Activated T-helper 9 cell treated with anti-CD3 and anti-CD28 coated beads, Interleukin-2, amount 50 U/mL, for 16 hours (primary cell): ENCODE results near the gene SCYGR6.

ENCODE experiments used
- DNase-seq: peaks from one replicate; pipeline ENCODE4 v3.0.0-alpha.2; 2020; ENCODE audit warnings: low read depth

The SCYGR6 gene

DNA sequence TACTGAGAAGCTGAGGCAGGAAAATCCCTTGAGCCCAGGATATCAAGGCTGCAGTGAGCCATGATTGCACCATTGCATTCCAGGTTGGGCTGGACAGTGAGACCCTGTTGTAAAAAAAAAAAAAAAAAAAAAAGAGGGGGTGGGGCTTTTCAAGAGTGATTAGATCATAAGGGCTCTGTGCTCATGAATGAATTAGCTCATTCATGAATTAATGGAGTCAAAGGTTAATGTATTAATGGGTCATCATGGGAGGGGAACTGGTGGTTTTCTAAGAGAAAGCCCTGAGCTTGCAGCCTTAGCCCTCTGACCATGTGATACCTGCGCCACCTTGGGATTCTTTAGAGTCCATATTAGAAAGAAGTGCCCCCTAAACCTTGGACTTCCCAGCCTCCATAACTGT lies 11.3 kb downstream of the SCYGR6 start:
- no peak for DNase-seq

DNA sequence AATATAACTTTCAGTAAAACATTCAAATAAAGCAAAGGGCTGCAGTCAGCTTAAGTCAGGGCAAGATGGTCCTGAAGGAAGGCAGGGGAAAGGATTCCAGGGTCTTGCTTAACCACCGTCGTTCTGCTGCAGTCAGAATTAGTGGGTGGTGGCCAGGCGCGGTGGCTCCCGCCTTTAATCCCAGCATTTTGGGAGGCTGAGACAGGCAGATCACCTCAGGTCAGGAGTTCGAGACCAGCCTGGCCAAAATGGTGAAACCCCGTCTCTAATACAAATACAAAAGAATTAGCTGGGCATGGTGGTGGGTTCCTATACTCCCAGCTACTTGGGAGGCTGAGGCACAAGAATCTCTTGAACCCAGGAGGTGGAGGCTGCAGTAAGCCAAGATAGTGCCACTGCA lies 13.6 kb downstream of the SCYGR6 start:
- no peak for DNase-seq

DNA sequence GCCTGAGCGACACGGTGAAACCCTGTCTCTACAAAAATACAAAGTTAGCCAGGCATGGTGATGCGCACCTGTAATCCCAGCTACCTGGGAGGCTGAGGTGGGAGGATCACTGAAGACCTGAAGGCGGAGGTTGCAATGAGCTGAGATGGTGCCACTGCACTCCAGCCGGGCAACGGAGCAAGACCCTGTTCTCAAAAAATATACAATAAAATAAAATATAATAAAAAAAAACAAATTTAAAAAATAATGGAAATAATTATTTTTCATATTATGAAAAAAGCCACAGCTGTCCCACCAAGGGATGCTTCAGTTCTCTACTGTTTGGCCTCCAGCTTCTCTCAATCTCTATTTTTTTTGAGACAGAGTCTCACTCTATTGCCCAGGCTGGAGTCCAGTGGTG lies 17.2 kb downstream of the SCYGR6 start:
- DNase-seq, result no peak

DNA sequence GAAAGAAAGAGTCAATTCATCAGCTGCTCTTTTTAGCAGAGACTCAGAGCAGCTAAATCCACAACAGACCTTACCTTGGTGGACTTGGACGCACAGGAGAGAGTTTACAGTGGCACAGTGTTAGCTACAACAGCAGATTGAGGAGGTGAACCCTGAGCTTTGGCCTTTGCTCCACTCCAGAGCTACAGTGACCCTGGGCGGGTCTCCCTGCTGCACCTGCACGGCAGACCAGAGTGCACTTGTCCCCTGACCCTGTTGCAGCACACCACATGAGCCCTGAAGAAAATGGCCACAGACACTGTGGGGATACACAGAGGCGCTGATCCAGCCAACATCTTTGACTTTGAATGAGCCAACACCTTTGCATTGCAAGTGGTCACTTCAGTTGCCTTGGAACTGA lies 17.7 kb downstream of the SCYGR6 start:
- no peak for DNase-seq

DNA sequence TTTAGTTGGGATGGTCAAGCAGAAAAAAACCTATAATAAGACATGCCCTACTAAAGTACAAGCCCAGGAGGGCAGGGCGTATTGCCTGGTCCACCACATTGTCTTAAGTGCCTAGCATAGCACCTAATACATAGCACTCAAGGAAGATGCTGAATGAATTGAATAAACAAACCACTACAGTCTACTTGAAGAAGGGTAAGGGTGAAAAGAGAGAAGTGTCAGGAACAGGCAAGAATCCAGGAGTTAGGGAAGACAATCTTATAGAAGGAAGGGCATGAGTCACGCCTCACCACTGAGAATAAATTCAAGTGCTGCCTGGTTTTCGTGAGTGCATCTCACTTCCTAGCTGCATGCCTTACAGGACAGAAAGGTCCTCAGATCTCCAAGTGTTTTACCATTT lies 20.6 kb downstream of the SCYGR6 start:
- DNase-seq, result no peak

DNA sequence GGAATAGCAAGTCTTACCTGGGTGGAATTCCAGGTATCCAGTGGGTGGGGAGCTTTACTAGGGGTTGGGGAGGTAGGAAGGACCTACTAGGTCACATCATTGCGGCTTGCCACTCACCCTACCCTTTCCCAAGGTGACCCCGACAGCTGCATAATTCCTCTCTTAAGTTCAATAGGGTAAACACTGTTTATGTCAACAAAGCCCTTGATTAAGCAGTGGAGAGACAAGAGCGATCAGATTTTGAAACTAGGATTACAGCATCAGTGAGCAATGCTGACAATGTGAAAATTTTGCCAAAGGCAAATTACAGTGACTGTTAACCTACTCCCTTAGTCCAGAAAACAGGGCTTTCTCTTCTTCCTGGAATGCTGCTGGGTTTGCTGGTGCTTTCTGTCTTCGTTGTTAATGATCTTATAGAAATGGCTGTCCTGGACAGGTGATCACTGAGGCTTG lies 21.3 kb downstream of the SCYGR6 start:
- no peak for DNase-seq

DNA sequence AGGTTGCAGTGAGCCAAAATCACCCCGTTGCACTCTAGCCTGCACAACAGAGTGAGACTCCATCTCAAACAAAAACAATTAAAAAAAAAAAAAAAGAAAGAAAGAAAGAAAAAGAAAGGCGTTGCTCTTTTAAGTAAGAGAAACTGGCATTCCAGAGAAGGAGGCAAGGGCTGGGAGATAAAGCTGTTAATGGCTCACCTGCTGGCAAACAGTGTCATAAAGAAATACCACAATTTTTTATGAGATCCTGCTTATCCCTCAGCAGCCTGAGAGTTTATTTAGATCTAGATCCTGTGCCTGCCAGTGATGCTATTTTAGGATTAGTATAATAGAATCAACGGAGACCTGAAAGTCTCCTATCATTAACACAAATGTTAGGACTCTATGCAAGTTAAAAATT lies 23.0 kb downstream of the SCYGR6 start:
- no peak for DNase-seq

DNA sequence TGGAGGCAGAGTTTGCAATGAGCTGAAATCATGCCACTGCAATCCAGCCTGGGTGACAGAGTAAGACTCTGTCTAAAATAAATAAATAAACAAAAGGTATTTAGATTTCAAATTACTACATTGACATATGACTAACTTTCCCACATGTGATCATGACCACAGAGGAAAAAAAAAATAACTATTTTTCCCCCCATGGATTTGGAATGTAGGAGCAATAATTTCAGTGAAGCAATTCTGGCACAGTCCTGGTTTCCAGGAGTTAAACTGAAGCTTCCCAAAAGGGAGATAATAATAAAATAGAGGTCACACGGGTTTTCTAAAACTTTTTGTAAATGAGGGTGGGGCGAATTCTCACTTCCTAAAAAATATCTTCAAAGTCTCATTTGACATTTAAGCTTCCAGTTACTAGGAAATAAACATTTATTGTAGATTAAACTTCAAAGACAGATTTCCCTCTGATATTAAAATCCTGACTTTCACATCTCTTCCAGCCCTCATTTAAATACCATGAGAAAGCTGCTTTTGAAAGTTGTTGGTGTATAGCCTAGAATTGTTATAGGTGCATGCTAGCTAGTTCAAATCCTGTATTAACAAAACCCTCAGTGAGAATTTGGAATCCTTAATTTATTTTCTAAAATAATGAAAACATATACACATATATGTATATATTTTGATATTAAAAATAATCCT lies 27.4 kb downstream of the SCYGR6 start:
- DNase-seq, result no peak

DNA sequence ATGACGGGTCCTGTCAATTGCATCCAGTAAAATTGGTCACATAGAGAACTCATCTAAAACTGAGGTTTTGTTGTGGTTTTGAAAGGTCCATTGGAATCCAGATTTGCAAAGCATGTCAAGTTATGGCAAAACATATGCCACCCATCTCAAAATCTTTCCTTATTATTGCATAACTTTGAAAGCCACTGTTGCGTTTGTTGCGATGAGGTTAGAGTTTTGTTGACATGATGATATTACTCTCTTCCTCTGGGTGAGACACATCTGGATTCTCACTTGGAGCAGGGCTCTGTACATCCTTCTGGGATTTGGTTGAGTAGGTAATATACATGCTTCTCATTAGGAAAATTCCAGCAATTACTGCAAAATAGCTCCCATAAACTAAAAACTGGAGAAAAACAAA lies 37.4 kb downstream of the SCYGR6 start:
- DNase-seq, result no peak

DNA sequence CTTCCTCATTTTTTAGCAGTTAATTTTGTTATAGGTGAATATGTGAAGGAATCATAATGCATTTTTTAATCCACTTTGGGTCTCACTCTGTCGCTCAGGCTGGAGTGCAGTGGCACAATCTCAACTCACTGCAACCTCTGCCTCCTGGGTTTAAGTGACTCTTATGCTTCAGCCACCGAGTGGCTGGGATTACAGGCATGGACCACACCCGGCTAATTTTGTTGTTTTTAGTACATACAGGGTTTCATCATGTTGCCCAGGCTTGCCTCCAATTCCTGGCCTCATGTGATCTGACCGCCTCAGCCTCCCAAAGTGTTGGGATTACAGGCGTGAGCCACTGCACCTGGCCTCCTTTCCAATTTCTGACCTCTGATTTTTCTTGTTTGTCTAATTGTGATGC lies 40.3 kb downstream of the SCYGR6 start:
- no peak for DNase-seq

DNA sequence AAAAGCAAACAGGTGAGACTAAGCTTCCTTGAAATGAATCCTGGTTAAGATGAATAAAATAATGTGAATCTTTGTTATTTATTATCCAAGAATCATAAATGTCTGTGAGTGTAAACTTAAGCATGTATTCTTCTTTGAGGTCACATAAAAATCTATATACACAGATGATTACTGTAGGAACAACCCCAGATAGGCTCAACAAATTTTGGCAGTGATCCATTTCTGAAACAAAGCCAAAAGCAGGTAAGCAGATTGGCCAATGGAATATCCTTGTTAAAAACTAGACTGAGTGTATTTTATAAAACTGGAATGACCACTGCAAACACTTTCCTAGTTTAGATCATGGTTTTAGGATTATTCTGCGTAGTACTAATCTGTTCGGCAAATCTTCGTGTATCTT lies 46.6 kb downstream of the SCYGR6 start:
- DNase-seq, result no peak

DNA sequence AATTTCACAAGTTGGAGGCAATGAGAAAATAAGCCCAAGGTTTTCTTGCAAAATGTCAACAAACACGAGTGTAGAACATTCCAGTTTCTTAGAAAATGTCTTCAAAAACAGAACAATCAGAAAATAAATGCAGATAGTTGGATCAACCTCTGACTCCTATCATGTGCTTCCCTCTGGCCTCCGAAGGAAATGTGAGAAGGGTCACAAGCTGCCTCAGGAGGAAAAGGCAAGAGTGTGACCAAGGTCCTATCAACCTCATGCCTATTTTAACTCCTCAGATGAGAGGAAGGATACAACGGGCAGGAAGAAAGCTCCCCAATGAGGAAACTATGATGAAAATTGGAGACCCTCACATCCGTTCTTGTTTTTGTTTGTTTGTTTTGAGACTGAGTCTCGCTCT lies 50.1 kb downstream of the SCYGR6 start:
- DNase-seq, result no peak
